HepG2 (cell line): ENCODE data around the gene SESN2. TPM values are rescaled to one million over a fixed set of nuclear protein-coding genes. Genes with fewer than 3 reads are reported as not detected.

Experiments used
- MAZ ChIP-seq, 2 experiments: sonication (generic) in 1 of 2; formaldehyde crosslinking in 1 of 2; IDR thresholded peaks; 2 replicates each; pipeline versions ENCODE4 v1.5.0 to v1.6.1; 2012 to 2020; ENCODE audit warnings: low read depth in 2 of 2, mild to moderate bottlenecking in 2 of 2, borderline replicate concordance in 1 of 2, improper control_type of control experiment in 1 of 2, low read length in 1 of 2, missing genetic modification reagents in 1 of 2, moderate library complexity in 1 of 2
- RFXANK ChIP-seq: IDR thresholded peaks from 2 replicates; pipeline ENCODE4 v1.6.1; 2016
- SRSF4 ChIP-seq: fragments of 200-400 bp; formaldehyde crosslinking; IDR thresholded peaks from one replicate; pipeline ENCODE4 v1.6.1; 2018; ENCODE audit warnings: mild to moderate bottlenecking, low read depth, low read length, moderate library complexity; ENCODE audit not compliant: poor library complexity, severe bottlenecking
- THYN1 ChIP-seq: sonication (generic); formaldehyde crosslinking; IDR thresholded peaks from 2 replicates; pipeline ENCODE4 v1.8.1; 2023; ENCODE audit warnings: low read depth, mild to moderate bottlenecking, moderate library complexity, missing genetic modification reagents, borderline replicate concordance
- ZKSCAN5 ChIP-seq: sonication (generic); formaldehyde crosslinking; IDR thresholded peaks from 2 replicates; pipeline ENCODE4 v1.5.1; 2020; ENCODE audit warnings: mild to moderate bottlenecking, missing genetic modification reagents
- ZKSCAN8 ChIP-seq: IDR thresholded peaks from 2 replicates; pipeline ENCODE4 v1.6.1; 2016; ENCODE audit warnings: borderline replicate concordance, missing genetic modification reagents, missing compliant biosample characterization
- ZNF234 ChIP-seq: sonication (generic); formaldehyde crosslinking; conservative IDR thresholded peaks from 2 replicates; pipeline ENCODE4 v1.5.1; 2020; ENCODE audit warnings: mild to moderate bottlenecking, missing genetic modification reagents
- ZNF367 ChIP-seq: sonication (generic); formaldehyde crosslinking; IDR thresholded peaks from 2 replicates; pipeline ENCODE4 v1.4.0; 2020; ENCODE audit warnings: missing genetic modification reagents, borderline replicate concordance
- ZNF576 ChIP-seq: sonication (generic); formaldehyde crosslinking; IDR thresholded peaks from 2 replicates; pipeline ENCODE4 v1.4.0; 2020; ENCODE audit warnings: mild to moderate bottlenecking, missing genetic modification reagents
- ZNF652 ChIP-seq: IDR thresholded peaks from 2 replicates; pipeline ENCODE4 v1.6.1; 2016; ENCODE audit warnings: low read depth, borderline replicate concordance
- ZNF674 ChIP-seq: sonication (generic); formaldehyde crosslinking; IDR thresholded peaks from 2 replicates; pipeline ENCODE4 v1.5.0; 2020; ENCODE audit warnings: low read depth, mild to moderate bottlenecking, missing genetic modification reagents
- ZNF83 ChIP-seq: sonication (generic); formaldehyde crosslinking; IDR thresholded peaks from 2 replicates; pipeline ENCODE4 v1.4.0; 2020; ENCODE audit warnings: missing genetic modification reagents, mild to moderate bottlenecking, borderline replicate concordance
- polyA plus RNA-seq, 8 experiments: library from polyadenylated mRNA; depleted of rRNA in 3 of 8; stranded (reverse) in 7 of 8; unstranded in 1 of 8; fragments of >200 nt; fragmentation: Illumina TruSeq in 4 of 8; extraction: Trizol in 4 of 8; gene quantifications; 2 replicates each; pipeline versions ENCODE4 v1.2.1 to v1.2.3, GENCODE V29; 2011 to 2016; ENCODE audit warnings: low read depth in 4 of 8, missing spikeins in 1 of 8, mixed read lengths in 1 of 8; ENCODE audit not compliant: insufficient read depth in 1 of 8
- total RNA-seq, 5 experiments: library from RNA; depleted of rRNA; stranded (reverse); fragments of >200 nt; fragmentation: Illumina TruSeq; extraction: Trizol; gene quantifications; 2 replicates each; pipeline ENCODE4 v1.2.3, GENCODE V29; 2016; ENCODE audit warnings: low read depth in 1 of 5
- TF ChIP-seq, protein P1 (sequence below): sonication (generic); formaldehyde crosslinking; IDR thresholded peaks from 2 replicates; pipeline ENCODE4 v1.8.1; 2022; ENCODE audit warnings: low read depth, mild to moderate bottlenecking, missing genetic modification reagents
- TF ChIP-seq, protein P2 (sequence below): sonication (generic); formaldehyde crosslinking; conservative IDR thresholded peaks from 2 replicates; pipeline ENCODE4 v1.8.0; 2022; ENCODE audit warnings: missing genetic modification reagents
- TF ChIP-seq, protein P3 (sequence below): sonication (generic); formaldehyde crosslinking; IDR thresholded peaks from 2 replicates; pipeline ENCODE4 v1.4.0; 2020; ENCODE audit warnings: missing genetic modification reagents; ENCODE audit errors: not compliant biosample characterization
- TF ChIP-seq, protein P4 (sequence below): sonication (generic); formaldehyde crosslinking; IDR thresholded peaks from 2 replicates; pipeline ENCODE4 v1.9.0; 2021; ENCODE audit warnings: missing genetic modification reagents, borderline replicate concordance

SESN2 gene
- total and polyA plus RNA-seq, 2 of the 13 experiments (the other 11 are each of a cell fraction or from before 2014, with no cell fraction given), result 13.2 to 19.1 TPM

DNA sequence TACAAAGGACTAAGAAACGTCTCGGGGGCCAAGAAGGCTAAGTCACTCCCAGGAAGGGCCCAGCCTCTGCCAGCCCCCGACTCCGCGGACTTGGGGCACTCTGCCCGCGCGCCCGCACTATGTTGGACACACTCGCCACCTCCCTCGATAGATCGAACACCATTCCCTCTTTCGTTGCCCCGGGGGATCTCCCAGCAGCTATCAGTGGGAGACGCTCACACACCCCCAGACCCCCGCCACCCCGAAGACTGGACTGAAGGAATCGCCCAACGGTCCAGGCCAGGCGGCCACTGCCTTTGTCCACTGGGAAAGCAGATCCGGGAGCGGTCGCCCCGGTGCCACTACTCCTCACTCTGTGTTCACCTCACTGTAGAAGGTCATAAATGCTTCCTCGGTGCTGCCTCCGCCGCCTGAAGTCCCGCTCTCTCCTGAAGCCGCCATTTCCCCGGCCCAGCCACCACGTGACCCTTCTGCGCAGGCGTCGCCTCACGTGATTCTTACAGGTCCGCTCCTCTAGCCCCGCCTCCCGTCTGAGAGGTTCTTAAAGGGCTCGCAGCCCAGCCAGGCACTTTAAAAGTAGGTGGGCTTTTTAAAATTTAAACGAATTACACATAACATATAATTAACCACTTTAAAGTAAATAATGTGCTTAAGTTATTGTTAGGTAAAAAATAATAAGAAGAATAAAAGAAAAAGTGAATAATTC is 26.6 kb upstream of the SESN2 start, which contains the start of gene DNAJC8 (continued):
- TF ChIP-seq, protein P1, sequence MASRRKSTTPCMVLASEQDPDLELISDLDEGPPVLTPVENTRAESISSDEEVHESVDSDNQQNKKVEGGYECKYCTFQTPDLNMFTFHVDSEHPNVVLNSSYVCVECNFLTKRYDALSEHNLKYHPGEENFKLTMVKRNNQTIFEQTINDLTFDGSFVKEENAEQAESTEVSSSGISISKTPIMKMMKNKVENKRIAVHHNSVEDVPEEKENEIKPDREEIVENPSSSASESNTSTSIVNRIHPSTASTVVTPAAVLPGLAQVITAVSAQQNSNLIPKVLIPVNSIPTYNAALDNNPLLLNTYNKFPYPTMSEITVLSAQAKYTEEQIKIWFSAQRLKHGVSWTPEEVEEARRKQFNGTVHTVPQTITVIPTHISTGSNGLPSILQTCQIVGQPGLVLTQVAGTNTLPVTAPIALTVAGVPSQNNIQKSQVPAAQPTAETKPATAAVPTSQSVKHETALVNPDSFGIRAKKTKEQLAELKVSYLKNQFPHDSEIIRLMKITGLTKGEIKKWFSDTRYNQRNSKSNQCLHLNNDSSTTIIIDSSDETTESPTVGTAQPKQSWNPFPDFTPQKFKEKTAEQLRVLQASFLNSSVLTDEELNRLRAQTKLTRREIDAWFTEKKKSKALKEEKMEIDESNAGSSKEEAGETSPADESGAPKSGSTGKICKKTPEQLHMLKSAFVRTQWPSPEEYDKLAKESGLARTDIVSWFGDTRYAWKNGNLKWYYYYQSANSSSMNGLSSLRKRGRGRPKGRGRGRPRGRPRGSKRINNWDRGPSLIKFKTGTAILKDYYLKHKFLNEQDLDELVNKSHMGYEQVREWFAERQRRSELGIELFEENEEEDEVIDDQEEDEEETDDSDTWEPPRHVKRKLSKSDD (CRISPR knock-in tag), result no peak
- TF ChIP-seq, protein P2, sequence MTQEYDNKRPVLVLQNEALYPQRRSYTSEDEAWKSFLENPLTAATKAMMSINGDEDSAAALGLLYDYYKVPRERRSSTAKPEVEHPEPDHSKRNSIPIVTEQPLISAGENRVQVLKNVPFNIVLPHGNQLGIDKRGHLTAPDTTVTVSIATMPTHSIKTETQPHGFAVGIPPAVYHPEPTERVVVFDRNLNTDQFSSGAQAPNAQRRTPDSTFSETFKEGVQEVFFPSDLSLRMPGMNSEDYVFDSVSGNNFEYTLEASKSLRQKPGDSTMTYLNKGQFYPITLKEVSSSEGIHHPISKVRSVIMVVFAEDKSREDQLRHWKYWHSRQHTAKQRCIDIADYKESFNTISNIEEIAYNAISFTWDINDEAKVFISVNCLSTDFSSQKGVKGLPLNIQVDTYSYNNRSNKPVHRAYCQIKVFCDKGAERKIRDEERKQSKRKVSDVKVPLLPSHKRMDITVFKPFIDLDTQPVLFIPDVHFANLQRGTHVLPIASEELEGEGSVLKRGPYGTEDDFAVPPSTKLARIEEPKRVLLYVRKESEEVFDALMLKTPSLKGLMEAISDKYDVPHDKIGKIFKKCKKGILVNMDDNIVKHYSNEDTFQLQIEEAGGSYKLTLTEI (CRISPR knock-in tag), result no peak
- TF ChIP-seq, protein P3, sequence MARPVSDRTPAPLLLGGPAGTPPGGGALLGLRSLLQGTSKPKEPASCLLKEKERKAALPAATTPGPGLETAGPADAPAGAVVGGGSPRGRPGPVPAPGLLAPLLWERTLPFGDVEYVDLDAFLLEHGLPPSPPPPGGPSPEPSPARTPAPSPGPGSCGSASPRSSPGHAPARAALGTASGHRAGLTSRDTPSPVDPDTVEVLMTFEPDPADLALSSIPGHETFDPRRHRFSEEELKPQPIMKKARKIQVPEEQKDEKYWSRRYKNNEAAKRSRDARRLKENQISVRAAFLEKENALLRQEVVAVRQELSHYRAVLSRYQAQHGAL, result no peak
- TF ChIP-seq SRSF4 (no peak), THYN1 (CRISPR knock-in tag) (no peak), ZKSCAN5 (no peak), ZNF674 (CRISPR knock-in tag) (no peak), RFXANK (CRISPR knock-in tag) (no peak), ZNF83 (CRISPR knock-in tag) (no peak), ZNF367 (no peak), MAZ (IDR thresholded peaks at IDR 0.05; ENCODE audit: borderline replicate concordance, low read depth, low read length) (peak; percentile 48; the same call in 1 of the 2 replicates), MAZ (CRISPR knock-in tag; IDR thresholded peaks at IDR 0.05; ENCODE audit: low read depth) (0 out of 2 replicates have a peak, but pooled peaks have one; percentile 29), ZNF234 (CRISPR knock-in tag) (no peak), ZNF652 (CRISPR knock-in tag) (no peak), ZKSCAN8 (no peak), ZNF576 (CRISPR knock-in tag) (no peak)
- TF ChIP-seq, protein P4, sequence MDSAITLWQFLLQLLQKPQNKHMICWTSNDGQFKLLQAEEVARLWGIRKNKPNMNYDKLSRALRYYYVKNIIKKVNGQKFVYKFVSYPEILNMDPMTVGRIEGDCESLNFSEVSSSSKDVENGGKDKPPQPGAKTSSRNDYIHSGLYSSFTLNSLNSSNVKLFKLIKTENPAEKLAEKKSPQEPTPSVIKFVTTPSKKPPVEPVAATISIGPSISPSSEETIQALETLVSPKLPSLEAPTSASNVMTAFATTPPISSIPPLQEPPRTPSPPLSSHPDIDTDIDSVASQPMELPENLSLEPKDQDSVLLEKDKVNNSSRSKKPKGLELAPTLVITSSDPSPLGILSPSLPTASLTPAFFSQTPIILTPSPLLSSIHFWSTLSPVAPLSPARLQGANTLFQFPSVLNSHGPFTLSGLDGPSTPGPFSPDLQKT (CRISPR knock-in tag), result no peak
